ENCODE measurements around the gene QSOX1.

QSOX1 gene

GRCh38 chr1:180250499-180250770 is 95.8 kb downstream of the QSOX1 start:
- Mint-ChIP-seq H3K27me3 (peaks cover 25% of the 10 kb centered on the region), H3K4me1 (no peaks in the 10 kb centered on the region), H3K9me3 (no peaks in the 10 kb centered on the region), H3K36me3 (peaks cover 2% of the 10 kb centered on the region), H3K27ac (no peak overlapping the region), H3K4me3 (no peak overlapping the region)

GRCh38 chr1:180250883-180251509 is 96.3 kb downstream of the QSOX1 start:
- H3K27ac Mint-ChIP-seq, result no peak overlapping the region
- H3K4me1 Mint-ChIP-seq, result no peaks in the 10 kb centered on the region
- no peak overlapping the region for H3K4me3 Mint-ChIP-seq
- H3K27me3 Mint-ChIP-seq, result peaks cover 24% of the 10 kb centered on the region
- no peaks in the 10 kb centered on the region for H3K9me3 Mint-ChIP-seq
- H3K36me3 Mint-ChIP-seq, result peaks cover 2% of the 10 kb centered on the region

- H3K4me1 Mint-ChIP-seq, result no peaks in the 10 kb centered on the region
Observed at GRCh38 chr1:180251526-180252305, 97.0 kb downstream of the QSOX1 start.

GRCh38 chr1:180252638-180253536 is 98.2 kb downstream of the QSOX1 start:
- Mint-ChIP-seq H3K9me3 (no peaks in the 10 kb centered on the region), H3K27me3 (peaks cover 25% of the 10 kb centered on the region), H3K27ac (no peak overlapping the region), H3K36me3 (peaks cover 2% of the 10 kb centered on the region), H3K4me1 (no peaks in the 10 kb centered on the region), H3K4me3 (no peak overlapping the region)

More at GRCh38 chr1:180251526-180252305, 97.0 kb downstream of the QSOX1 start:
- Mint-ChIP-seq H3K9me3 (no peaks in the 10 kb centered on the region), H3K36me3 (peaks cover 2% of the 10 kb centered on the region), H3K27ac (no peak overlapping the region), H3K4me3 (no peak overlapping the region), H3K27me3 (peaks cover 24% of the 10 kb centered on the region)

All from activated naive CD4-positive, alpha-beta T cell treated with anti-CD3 and anti-CD28 coated beads, Interleukin-2, amount 50 U/mL, for 24 hours (primary cell).